SU-DHL-6 (cell line): ENCODE measurements around the gene PTTG1IP.
"Not testable (repeated sequence)": the region's sequence is repeated elsewhere in the genome, so short reads cannot be mapped to it uniquely, and the experiment has no call there.

Experiments used
- H2AFZ ChIP-seq: fragments of 200-600 bp; sonication (generic); 2 replicates; pipeline ENCODE4 v1.6.1; 2014; ENCODE audit warnings: low read depth, mild to moderate bottlenecking, moderate library complexity, mixed read lengths, antibody characterized with exemption, low read length; ENCODE audit not compliant: severe bottlenecking
- H3F3A ChIP-seq: fragments of 200-600 bp; shearing (Covaris generic); 2 replicates; pipeline ENCODE4 v1.6.0; 2016; ENCODE audit warnings: antibody characterized with exemption, mild to moderate bottlenecking; ENCODE audit not compliant: insufficient read depth
- H3K27ac ChIP-seq: fragments of 200-600 bp; sonication (generic); 2 replicates; pipeline ENCODE4 v1.5.1; 2016; ENCODE audit warnings: low read depth, mild to moderate bottlenecking, low read length, moderate library complexity, mixed read lengths
- H3K27me3 ChIP-seq: fragments of 200-600 bp; sonication (generic), shearing (Covaris generic); 2 replicates; pipeline ENCODE4 v1.6.0; 2014; ENCODE audit warnings: mild to moderate bottlenecking, low read length
- H3K36me3 ChIP-seq: fragments of 200-600 bp; sonication (generic); 2 replicates; pipeline ENCODE4 v1.6.1; 2014; ENCODE audit warnings: mild to moderate bottlenecking, low read length, mixed read lengths
- H3K4me2 ChIP-seq: fragments of 300-600, 200-600 bp; shearing (Covaris generic), sonication (generic); 2 replicates; pipeline ENCODE4 v1.6.0; 2014; ENCODE audit warnings: low read length, low read depth, mild to moderate bottlenecking; ENCODE audit not compliant: poor library complexity, severe bottlenecking
- H3K4me3 ChIP-seq: fragments of 200-600 bp; sonication (generic); 2 replicates; pipeline ENCODE4 v1.5.1; 2014; ENCODE audit warnings: antibody characterized with exemption, low read length, mild to moderate bottlenecking, mixed read lengths; ENCODE audit not compliant: insufficient read depth, poor library complexity, severe bottlenecking
- H3K79me2 ChIP-seq: fragments of 200-600 bp; sonication (generic); 2 replicates; pipeline ENCODE4 v1.6.1; 2014; ENCODE audit warnings: mild to moderate bottlenecking, low read length, moderate library complexity; ENCODE audit not compliant: insufficient read depth
- H3K9ac ChIP-seq: fragments of 200-600 bp; sonication (generic); 2 replicates; pipeline ENCODE4 v1.7.0; 2014; ENCODE audit warnings: mild to moderate bottlenecking, low read length
- H3K9me2 ChIP-seq: fragments of 200-600 bp; sonication (generic); replicated peaks from 2 replicates; pipeline ENCODE4 v1.6.1; 2014; ENCODE audit warnings: low read length; ENCODE audit not compliant: insufficient read depth
- H3K9me3 ChIP-seq: fragments of 200-600 bp; sonication (generic); 2 replicates; pipeline ENCODE4 v1.6.1; 2014; ENCODE audit warnings: low read length, mixed read lengths; ENCODE audit not compliant: insufficient read depth
- H4K20me1 ChIP-seq: fragments of 200-600 bp; sonication (generic); 2 replicates; pipeline ENCODE4 v1.6.1; 2014; ENCODE audit warnings: low read depth, mild to moderate bottlenecking, antibody characterized with exemption, low read length, moderate library complexity, mixed read lengths
- EZH2phosphoT487 ChIP-seq: fragments of 200-600 bp; sonication (generic), shearing (Covaris generic); conservative IDR thresholded peaks from 2 replicates; pipeline ENCODE4 v1.6.1; 2018; ENCODE audit warnings: mild to moderate bottlenecking, antibody characterized with exemption, low read length, moderate library complexity, mixed read lengths
- TF ChIP-seq, protein P1 (sequence below): fragments of 200-600 bp; sonication (generic); IDR thresholded peaks from one replicate; pipeline ENCODE4 v1.5.1; 2017; ENCODE audit warnings: antibody characterized with exemption, mild to moderate bottlenecking, low read length, moderate library complexity; ENCODE audit not compliant: insufficient read depth, poor library complexity, severe bottlenecking

The PTTG1IP gene

DNA sequence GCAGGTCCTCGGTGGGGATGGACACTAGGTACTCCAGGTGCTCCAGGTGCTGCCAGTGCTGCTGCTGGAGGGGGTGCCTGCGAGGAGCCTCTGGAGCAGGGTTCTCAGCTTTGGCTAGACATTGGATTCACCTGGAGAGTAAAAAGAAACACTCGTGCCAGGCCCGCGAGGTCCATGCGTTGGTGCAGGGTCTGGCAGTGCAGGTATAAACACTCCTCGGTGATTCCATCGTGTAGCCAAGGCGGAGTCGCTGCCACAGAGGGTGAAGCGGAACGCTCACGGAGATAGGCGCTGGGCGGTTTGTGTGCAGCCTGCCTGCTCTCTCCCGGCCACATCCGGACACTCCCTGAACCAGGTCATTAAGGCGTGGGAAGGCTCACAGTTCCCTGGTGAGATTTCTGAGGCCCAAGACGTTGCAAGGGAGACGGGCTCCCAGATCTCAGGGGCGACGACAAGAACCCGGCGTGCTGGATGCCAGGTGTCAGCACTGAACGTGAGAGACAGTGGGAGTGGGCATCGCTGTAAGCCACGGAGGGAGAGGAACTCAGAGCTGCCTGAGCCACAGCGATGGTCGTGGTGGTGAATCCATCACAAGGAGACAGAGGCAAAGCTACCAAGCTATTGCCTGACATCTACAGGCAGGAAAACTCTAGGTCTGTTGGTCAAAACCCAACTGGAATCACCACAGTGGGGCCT lies 38.4 kb downstream of the PTTG1IP start:
- no peak for TF ChIP-seq EZH2phosphoT487
- TF ChIP-seq, protein P1, sequence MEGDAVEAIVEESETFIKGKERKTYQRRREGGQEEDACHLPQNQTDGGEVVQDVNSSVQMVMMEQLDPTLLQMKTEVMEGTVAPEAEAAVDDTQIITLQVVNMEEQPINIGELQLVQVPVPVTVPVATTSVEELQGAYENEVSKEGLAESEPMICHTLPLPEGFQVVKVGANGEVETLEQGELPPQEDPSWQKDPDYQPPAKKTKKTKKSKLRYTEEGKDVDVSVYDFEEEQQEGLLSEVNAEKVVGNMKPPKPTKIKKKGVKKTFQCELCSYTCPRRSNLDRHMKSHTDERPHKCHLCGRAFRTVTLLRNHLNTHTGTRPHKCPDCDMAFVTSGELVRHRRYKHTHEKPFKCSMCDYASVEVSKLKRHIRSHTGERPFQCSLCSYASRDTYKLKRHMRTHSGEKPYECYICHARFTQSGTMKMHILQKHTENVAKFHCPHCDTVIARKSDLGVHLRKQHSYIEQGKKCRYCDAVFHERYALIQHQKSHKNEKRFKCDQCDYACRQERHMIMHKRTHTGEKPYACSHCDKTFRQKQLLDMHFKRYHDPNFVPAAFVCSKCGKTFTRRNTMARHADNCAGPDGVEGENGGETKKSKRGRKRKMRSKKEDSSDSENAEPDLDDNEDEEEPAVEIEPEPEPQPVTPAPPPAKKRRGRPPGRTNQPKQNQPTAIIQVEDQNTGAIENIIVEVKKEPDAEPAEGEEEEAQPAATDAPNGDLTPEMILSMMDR: no peak

DNA sequence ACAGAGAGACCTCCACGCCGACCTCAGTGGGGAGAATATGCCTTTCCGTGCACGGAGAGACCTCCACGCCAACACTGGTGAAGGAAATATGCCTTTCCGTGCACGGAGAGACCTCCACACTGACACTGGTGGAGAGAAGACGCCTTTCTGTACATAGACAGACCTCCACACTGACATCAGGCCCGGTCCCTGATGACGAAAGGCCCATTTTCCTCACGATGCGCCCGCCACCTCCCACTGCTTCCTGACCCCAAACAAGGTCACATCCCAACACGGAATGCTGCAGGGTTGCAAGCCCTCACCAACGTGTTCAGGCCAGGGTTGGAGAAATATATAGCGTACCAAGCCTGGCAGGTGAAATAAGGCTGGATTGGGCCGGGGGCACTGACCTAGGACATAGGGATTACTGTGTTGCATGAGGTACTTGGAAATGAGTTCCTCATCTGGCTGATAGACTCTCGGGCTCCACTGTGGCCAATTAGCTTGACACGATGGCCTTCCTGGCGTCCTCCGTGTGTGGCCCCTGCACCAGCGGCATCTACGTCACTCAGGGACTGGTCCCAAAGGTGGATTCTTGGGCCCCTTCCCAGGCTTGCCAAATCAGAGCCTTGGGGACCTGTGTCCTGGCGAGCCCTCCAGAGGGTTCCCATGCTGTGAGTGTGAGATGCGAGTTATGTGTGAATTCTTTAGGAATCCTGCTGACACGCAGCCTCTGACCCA lies 39.1 kb downstream of the PTTG1IP start:
- Histone ChIP-seq H3K4me3 (no peak overlapping the region), H3K9me3 (no peaks in the 10 kb centered on the region), H3K4me2 (no peak overlapping the region), H3K79me2 (no peaks in the 10 kb centered on the region), H2AFZ (no peak overlapping the region), H3K27me3 (no peaks in the 10 kb centered on the region), H3K9ac (no peak overlapping the region), H3K27ac (no peak overlapping the region), H3F3A (no peaks in the 10 kb centered on the region), H3K9me2 (no peaks in the 10 kb centered on the region), H3K36me3 (no peaks in the 10 kb centered on the region), H4K20me1 (no peaks in the 10 kb centered on the region)
- no peak for TF ChIP-seq EZH2phosphoT487
- TF ChIP-seq, protein P1: no peak

More for the DNA sequence above, 38.4 kb downstream of the PTTG1IP start:
- Histone ChIP-seq H3K27me3 (no peaks in the 10 kb centered on the region), H3K4me2 (no peak overlapping the region), H3K27ac (no peak overlapping the region), H3K9ac (no peak overlapping the region), H3K9me2 (no peaks in the 10 kb centered on the region), H4K20me1 (no peaks in the 10 kb centered on the region), H3F3A (no peaks in the 10 kb centered on the region), H3K9me3 (no peaks in the 10 kb centered on the region), H3K79me2 (no peaks in the 10 kb centered on the region), H2AFZ (no peak overlapping the region), H3K36me3 (no peaks in the 10 kb centered on the region), H3K4me3 (no peak overlapping the region)

- Histone ChIP-seq H3K9me3 (peaks cover 5% of the 10 kb centered on the region), H3K27me3 (no peaks in the 10 kb centered on the region), H3K4me3 (no peak overlapping the region), H3K9ac (no peak overlapping the region), H4K20me1 (no peaks in the 10 kb centered on the region), H3K27ac (no peak overlapping the region), H3K9me2 (no peaks in the 10 kb centered on the region), H3F3A (no peaks in the 10 kb centered on the region), H3K4me2 (no peak overlapping the region), H3K79me2 (no peaks in the 10 kb centered on the region), H2AFZ (no peak overlapping the region), H3K36me3 (no peaks in the 10 kb centered on the region)
- no peak for TF ChIP-seq EZH2phosphoT487
- TF ChIP-seq, protein P1: no peak
These were observed 39.8 kb downstream of the PTTG1IP start for GRCh38 chr21:44833663-44834062.

DNA sequence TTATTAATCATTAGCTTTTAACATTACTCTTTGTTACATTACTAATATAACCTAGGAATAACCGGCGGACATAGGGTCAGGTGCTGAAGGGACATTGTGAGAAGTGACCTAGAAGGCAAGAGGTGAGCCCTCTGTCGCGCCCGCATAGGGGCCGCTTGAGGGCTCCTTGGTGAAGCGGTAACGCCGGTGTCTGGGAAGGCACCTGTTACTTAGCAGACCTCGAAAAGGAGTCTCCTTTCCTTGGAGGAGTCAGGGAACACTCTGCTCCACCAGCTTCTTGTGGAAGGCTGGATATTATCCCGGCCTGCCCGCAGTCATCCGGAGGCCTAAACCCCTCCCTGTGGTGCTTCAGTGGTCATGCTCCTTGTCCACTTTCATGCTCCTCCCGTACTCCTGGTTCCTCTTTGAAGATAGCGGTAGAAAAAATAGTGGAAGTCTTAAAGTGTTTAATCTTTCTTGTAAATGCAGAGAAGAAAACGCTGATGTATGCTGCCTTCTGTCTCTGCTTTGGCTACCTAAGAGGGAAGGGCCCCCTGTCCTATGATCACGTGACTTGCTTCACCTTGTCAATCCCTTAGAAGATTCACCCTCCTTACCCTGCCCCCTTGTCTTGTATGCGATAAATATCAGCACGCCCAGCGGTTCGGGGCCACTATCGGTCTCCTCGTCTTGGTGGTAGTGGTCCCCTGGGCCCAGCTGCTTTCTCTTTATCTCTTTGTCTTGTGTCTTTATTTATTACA lies 40.8 kb downstream of the PTTG1IP start:
- H3K79me2 ChIP-seq, H3K9me2 ChIP-seq, H4K20me1 ChIP-seq, H2AFZ ChIP-seq, H3K4me3 ChIP-seq, H3K27ac ChIP-seq, H3K4me2 ChIP-seq, H3K9ac ChIP-seq, H3K27me3 ChIP-seq, H3F3A ChIP-seq, H3K36me3 ChIP-seq: not testable (repeated sequence)
- peaks cover 14% of the 10 kb centered on the region for H3K9me3 ChIP-seq
